IPS-NIHi7 (cell line): ENCODE data around the gene SLC25A5.
A peak's percentile ranks its signal among the peaks of the same experiment; 100 is the strongest.
"Not testable (repeated sequence)": the region's sequence is repeated elsewhere in the genome, so short reads cannot be mapped to it uniquely, and the experiment has no call there.

Experiments
- DNase-seq: peaks from one replicate; pipeline ENCODE4 v3.0.0; 2012; ENCODE audit warnings: mixed read lengths; ENCODE audit errors: extremely low spot score

Gene SLC25A5

DNA sequence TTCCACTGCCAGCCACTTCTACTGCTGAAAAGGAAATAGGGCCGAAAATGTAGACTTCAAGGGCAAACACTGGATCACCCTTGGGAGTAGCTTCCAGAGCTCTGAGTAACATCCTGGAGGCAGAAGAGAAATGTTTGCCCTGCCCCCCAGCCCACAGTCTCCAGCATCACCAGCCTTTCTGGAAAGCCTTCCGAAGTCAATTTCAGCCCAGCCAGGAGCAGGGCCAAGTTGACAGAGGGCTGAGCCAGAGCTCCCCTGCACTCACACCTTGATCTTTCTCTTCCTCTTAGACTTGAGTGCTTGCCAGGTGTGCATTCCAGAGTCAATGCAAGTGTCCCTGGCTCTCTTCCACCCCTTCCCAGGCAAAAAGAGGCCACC is 35.2 kb downstream of the SLC25A5 start:
- DNase-seq, result no peak

DNA sequence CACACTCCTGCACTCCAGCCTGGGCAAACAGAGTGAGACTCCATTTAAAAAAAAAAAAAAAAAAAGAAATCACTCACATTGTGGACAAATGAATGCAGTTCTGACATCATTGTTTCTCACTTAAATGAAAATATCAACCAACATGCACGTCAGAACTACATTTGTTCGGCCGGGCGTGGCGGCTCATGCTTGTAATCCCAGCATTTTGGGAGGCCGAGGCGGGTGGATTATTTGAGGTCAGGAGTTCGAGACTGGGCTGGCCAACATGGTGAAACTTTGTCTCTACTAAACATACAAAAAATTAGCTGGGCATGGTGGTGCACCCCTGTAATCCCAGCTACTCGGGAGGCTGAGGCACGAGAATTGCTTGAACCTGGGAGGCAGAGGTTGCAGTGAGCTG is 36.9 kb downstream of the SLC25A5 start:
- DNase-seq, result not testable (repeated sequence)

DNA sequence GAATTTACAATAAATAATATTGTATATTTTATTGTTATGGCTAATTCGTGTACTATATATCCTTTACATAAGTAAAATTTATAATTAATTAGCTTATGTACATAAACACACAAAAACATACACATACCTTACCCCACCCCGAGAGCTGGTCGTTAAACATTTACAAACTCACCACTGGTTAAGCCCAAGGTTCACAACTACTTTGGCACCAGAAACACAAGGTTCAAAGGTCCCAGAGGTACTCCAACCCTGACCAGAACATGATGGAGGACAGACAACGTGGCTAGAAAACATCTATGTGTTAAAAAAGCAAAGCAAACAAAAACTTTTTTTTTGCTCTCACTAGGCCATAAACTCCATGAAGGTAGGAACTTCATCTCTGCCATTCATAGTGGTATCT is 37.7 kb downstream of the SLC25A5 start:
- no peak for DNase-seq

DNA sequence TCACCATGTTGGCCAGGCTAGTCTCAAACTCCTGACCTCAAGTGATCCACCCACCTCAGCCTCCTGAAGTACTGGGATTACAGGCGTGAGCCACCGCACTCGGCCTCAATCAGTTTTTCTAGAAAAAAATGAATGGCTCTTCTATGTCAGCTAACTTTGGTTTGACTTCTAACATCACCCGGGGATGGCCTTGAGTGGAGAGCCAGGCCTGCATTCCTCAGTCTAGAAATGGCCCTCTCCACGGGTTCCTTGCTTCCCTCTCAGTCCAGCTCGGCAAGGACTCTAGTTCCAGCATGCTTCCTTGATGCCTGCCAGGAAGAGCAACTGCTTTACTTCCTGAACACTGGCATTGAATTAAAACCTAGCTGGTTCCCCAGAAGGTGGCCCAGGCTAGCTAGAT is 39.0 kb downstream of the SLC25A5 start:
- no peak for DNase-seq

DNA sequence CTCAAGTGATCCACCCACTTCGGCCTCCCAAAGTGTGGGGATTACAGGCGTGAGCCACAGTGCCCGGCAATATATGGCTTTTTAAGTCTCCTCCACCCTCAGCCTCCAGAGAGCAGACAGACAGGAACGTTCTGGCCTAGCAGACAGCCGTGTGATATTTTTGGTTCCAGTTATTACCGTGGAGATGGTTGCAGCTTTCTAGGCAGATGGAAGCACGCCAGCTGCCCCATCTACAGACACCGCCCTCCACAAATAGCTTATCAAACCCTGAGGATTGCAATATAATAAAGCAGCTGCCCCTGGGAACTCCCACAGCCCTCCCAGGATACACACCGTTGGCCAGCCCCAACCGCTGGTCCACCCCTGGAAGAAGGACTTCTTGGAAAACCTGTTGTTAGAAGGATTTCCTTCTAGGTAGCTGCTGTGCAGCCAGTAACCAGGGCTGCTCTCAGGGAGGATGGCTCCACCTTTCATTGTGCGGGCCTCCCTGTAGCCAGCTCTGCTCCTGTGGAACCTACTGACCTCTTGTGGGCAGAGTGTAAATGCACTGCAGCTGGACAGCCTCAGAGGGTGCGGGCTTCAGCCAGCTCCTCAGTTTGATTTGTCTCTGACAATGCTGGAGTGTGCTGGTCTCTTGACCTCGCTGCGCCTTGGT is 44.0 kb downstream of the SLC25A5 start:
- DNase-seq, result peak; percentile 80

DNA sequence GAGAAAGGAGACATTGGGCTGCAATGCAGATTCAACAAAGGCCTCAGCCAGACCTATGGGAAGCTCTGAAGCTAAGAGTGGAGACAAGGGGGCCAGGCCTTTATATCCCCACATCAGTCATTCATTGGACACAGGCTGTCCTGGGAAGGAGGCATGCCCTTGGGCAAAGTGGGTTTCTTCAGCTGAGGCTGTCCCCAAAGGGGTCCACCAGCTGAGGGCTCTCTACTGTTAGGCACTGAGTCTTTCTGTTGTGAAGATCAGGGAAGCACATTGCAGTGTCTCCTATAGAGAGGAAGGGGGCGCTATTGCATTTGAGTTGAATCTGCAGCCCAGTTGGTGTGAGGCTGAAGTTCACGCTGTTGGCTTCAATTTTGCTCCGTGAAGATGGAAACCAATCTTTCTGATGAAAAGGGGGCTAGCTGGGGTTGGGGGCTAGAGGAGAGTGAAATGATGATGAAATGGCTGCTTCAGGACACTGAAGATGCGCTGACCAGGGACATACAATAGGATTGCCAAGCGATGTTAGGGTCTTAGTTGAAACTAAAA is 48.0 kb downstream of the SLC25A5 start:
- peak; percentile 79 for DNase-seq

DNA sequence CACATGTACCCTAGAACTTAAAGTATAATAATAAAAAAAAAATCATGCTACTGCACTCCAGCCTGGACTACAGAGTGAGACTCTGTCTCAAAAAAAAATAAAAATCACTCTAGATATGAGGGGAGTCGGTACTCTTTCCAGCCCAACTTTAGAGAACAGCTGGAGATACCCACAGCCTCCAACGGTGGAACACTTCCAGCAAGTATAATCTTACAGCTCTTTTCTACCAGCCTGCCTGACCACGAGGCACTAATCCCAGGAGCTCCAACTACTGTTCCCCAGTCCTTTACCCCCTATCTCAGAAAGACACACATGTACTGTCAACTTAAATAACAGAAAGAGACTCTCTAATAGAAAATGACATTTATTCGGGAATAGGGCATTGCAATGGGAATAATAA is 50.1 kb downstream of the SLC25A5 start:
- no peak for DNase-seq
